ENCODE data around the gene PGAP6. TPM values are rescaled to one million over a fixed set of nuclear protein-coding genes. Genes with fewer than 3 reads are reported as not detected.

PGAP6 gene
- total and polyA plus RNA-seq, 2 of the 8 experiments (the other 6 are each of a cell fraction or from before 2014, with no cell fraction given): 86.8 to 364 TPM

- TF ChIP-seq CTBP2 (IDR thresholded peaks at IDR 0.05; ENCODE audit: borderline replicate concordance, insufficient read depth, insufficient read length, low read length): no peak
- no peak for TF ChIP-seq E2F6 (IDR thresholded peaks at IDR 0.05)
- TF ChIP-seq CHD7 (IDR thresholded peaks at IDR 0.05; ENCODE audit: insufficient replicate concordance, low read length): no peak
- TF ChIP-seq POU5F1 (IDR thresholded peaks at IDR 0.05; ENCODE audit: low read depth, low read length): no peak
- TF ChIP-seq JUND (IDR thresholded peaks at IDR 0.05; ENCODE audit: low read length): no peak
- TF ChIP-seq HDAC6 (IDR thresholded peaks at IDR 0.05; ENCODE audit: low read depth, low read length): no peak
- no peak for TF ChIP-seq MAX (IDR thresholded peaks at IDR 0.05)
- TF ChIP-seq EZH2 (IDR thresholded peaks at IDR 0.05; ENCODE audit: low read depth, low read length, severe bottlenecking): no peak
- no peak for TF ChIP-seq KDM4A (IDR thresholded peaks at IDR 0.05; ENCODE audit: low read depth, low read length, severe bottlenecking)
Observed at GRCh38 chr16:340370-341091, 41.2 kb downstream of the PGAP6 start (continued).

Data from H1 (cell line).